ENCODE results near the gene LNPEP.

DNA sequence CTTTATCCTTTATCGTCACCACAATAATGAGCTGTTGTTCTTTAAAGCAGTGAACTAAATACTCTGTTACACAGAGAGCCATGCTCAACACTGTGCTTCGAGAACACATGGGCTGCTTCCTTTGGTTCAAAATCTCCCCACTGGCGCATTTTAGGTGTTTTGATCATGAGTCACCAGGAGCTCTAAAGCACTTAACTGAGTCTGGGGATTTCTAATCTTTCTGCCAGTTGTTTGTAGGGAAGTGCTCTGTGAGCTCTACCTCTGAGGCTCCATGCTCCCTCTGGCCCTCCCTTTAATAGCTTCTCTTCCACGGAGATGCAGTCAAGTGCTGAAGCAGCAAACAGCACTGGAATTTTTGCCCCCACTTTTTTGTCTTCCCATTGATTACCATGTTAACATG lies 42.5 kb upstream of the LNPEP start:
- TF ChIP-seq POLR2AphosphoS5 (IDR thresholded peaks at IDR 0.05; ENCODE audit: borderline replicate concordance, low read depth, low read length): no peak
- no peak for TF ChIP-seq EZH2 (IDR thresholded peaks at IDR 0.05)

Data from SK-N-MC (cell line).